ENCODE results near the gene CLEC4C. TPM values are rescaled to one million over a fixed set of nuclear protein-coding genes. Genes with fewer than 3 reads are reported as not detected.

CLEC4C gene
- total RNA-seq, 3 donors from 2014 or later (not counting 1 experiment from before 2014, with no cell fraction given) = 0.54 TPM; not detected in 2

DNA sequence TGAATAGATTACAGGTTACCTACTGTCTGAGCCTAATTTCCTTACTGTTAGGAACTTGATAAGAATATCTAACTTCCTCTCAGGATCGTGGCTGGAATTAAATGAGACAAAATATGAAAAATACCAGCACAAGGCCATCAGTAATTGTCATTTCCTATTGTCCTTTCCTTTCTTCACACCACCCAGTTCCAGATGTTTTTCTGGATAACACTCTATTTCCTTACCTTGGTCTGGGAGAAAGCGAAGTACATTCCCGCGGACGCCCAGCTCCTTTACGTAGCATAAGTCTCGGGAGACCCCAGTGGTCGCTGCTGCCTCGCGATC, 52.0 kb downstream of the CLEC4C start:
- H3K9me3 ChIP-seq (ENCODE audit: control insufficient read depth, insufficient read depth, low read length) = no peaks in the 10 kb centered on the region
- DNase-seq = no peak
- Mint-ChIP-seq H3K27ac (no peak overlapping the region), H3K4me3 (no peak overlapping the region), H3K4me1 (peaks cover 5 to 10% of the 10 kb centered on the region in 2 donors), H3K36me3 (no peaks in the 10 kb centered on the region), H3K27me3 (ENCODE audit: low read depth in 2 of 2) (peaks cover 16 to 21% of the 10 kb centered on the region in 2 donors), H3K9me3 (no peaks in the 10 kb centered on the region)
- H3K4me1 ChIP-seq (ENCODE audit: control insufficient read depth, insufficient read depth, low read length) = peaks cover 3% of the 10 kb centered on the region
- intact Hi-C loops (cut with micrococcal nuclease) = no loop called here
- H3K27ac ChIP-seq (ENCODE audit: low read length) = no peak overlapping the region
- 13% methylated on average over 9 of the region's 10 CpGs for whole genome bisulfite sequencing (ENCODE audit: insufficient coverage)
- no peaks in the 10 kb centered on the region for H3K36me3 ChIP-seq (ENCODE audit: control insufficient read depth, insufficient read depth, low read length)
- TF ChIP-seq, protein P1, sequence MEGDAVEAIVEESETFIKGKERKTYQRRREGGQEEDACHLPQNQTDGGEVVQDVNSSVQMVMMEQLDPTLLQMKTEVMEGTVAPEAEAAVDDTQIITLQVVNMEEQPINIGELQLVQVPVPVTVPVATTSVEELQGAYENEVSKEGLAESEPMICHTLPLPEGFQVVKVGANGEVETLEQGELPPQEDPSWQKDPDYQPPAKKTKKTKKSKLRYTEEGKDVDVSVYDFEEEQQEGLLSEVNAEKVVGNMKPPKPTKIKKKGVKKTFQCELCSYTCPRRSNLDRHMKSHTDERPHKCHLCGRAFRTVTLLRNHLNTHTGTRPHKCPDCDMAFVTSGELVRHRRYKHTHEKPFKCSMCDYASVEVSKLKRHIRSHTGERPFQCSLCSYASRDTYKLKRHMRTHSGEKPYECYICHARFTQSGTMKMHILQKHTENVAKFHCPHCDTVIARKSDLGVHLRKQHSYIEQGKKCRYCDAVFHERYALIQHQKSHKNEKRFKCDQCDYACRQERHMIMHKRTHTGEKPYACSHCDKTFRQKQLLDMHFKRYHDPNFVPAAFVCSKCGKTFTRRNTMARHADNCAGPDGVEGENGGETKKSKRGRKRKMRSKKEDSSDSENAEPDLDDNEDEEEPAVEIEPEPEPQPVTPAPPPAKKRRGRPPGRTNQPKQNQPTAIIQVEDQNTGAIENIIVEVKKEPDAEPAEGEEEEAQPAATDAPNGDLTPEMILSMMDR (IDR thresholded peaks at IDR 0.05) = no peak
- H3K4me3 ChIP-seq (ENCODE audit: low read length) = no peak overlapping the region
- ATAC-seq = no peak
- H3K27me3 ChIP-seq (ENCODE audit: control insufficient read depth, insufficient read depth, low read length) = peaks cover 3% of the 10 kb centered on the region

DNA sequence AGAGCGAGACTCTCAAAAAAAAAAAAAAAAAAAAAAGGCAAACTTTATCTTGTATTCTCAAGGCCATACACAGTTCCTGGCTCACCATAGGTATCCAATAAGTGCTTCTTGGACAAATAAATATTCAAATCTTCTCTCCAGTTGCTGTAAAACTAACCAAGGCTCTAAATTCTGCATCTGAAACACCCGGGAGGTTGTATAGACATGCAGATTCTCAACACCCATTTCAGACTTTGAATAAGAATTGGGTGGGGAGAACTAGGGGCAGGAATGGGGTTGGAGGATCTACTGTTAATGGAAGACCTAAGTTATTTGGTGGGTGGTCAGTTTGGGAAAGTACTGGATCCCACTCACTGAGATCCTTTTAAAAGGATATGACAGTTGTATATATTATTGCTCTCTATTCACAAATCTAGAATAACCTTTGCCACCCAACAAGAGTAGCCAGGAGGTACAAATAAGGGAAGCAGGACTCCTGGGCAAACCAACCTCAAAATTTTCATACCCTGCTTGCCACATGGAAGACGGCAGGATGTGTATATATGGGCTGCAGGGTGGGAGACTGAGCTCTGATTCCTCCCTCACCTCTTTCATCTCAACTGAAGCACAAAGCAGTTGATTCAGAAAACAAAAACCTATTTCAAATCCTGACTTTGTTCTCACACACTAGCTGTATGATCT, 52.5 kb downstream of the CLEC4C start:
- peaks cover 3% of the 10 kb centered on the region for H3K4me1 ChIP-seq (ENCODE audit: control insufficient read depth, insufficient read depth, low read length)
- intact Hi-C loops (cut with micrococcal nuclease) = no loop called here
- Mint-ChIP-seq H3K9me3 (no peaks in the 10 kb centered on the region), H3K4me3 (no peak overlapping the region), H3K27ac (no peak overlapping the region), H3K36me3 (no peaks in the 10 kb centered on the region), H3K27me3 (ENCODE audit: low read depth in 2 of 2) (peaks cover 16 to 21% of the 10 kb centered on the region in 2 donors), H3K4me1 (peaks cover 5 to 10% of the 10 kb centered on the region in 2 donors)
- TF ChIP-seq, protein P1 (IDR thresholded peaks at IDR 0.05) = no peak
- H3K36me3 ChIP-seq (ENCODE audit: control insufficient read depth, insufficient read depth, low read length) = no peaks in the 10 kb centered on the region
- DNase-seq (no peak), ATAC-seq (no peak)
- H3K9me3 ChIP-seq (ENCODE audit: control insufficient read depth, insufficient read depth, low read length) = no peaks in the 10 kb centered on the region
- WGBS (ENCODE audit: insufficient coverage) = 63% methylated on average over 3 of the region's 3 CpGs
- no peak overlapping the region for H3K4me3 ChIP-seq (ENCODE audit: low read length)
- H3K27ac ChIP-seq (ENCODE audit: low read length) = no peak overlapping the region
- peaks cover 3% of the 10 kb centered on the region for H3K27me3 ChIP-seq (ENCODE audit: control insufficient read depth, insufficient read depth, low read length)

DNA sequence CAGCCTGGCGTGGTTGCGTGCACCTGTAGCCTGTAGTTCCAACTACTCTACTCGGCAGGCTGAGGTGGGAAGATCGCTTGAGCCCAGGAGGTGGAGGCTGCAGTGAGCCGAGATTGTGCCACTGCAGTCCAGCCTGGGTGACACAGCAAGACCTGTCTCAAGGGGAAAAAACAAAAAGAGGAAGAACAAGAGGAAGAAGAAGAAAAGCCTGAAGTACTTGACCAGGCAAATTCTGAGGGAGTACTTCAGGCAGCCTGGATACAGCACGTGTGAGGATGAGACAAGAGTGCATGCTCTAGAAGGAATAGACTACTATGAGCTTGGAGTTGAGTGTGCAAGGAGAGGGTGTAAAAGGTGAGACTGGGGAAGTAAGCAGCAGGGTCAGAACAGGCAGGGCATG, 53.4 kb downstream of the CLEC4C start:
- Histone ChIP-seq H3K4me1 (ENCODE audit: control insufficient read depth, insufficient read depth, low read length) (peaks cover 3% of the 10 kb centered on the region), H3K27ac (ENCODE audit: low read length) (no peak overlapping the region), H3K4me3 (ENCODE audit: low read length) (no peak overlapping the region), H3K36me3 (ENCODE audit: control insufficient read depth, insufficient read depth, low read length) (no peaks in the 10 kb centered on the region), H3K9me3 (ENCODE audit: control insufficient read depth, insufficient read depth, low read length) (no peaks in the 10 kb centered on the region), H3K27me3 (ENCODE audit: control insufficient read depth, insufficient read depth, low read length) (peaks cover 3% of the 10 kb centered on the region)
- 29% methylated on average over 6 of the region's 6 CpGs for WGBS (ENCODE audit: insufficient coverage)
- no peaks in the 10 kb centered on the region for H3K9me3 Mint-ChIP-seq
- no peaks in the 10 kb centered on the region for H3K36me3 Mint-ChIP-seq
- no peak for ATAC-seq
- DNase-seq = no peak
- H3K4me1 Mint-ChIP-seq = peaks cover 5 to 10% of the 10 kb centered on the region in 2 donors
- TF ChIP-seq, protein P1 (IDR thresholded peaks at IDR 0.05) = no peak
- no peak overlapping the region for H3K27ac Mint-ChIP-seq
- intact Hi-C loops (cut with micrococcal nuclease) = no loop called here
- no peak overlapping the region for H3K4me3 Mint-ChIP-seq
- H3K27me3 Mint-ChIP-seq (ENCODE audit: low read depth in 2 of 2) = peaks cover 16 to 21% of the 10 kb centered on the region in 2 donors

DNA sequence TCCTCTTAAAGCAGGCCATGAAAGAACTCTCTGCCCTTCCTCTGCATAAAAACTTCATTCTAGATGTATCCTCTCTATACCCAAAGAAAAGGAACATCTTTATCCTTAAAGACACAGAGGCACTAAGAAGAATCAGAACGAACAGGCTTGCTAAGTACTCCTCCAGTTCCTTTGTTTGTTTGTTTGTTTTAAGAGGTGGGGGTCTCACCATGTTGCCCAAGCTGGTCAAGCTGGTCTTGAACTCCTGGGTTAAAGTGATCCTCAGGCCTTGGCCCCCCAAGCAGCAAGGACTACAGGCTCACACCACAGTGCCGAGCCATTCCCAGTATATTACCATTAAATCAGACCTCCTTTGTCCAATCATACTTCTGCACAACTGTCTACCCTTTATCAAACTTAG, 65.6 kb downstream of the CLEC4C start:
- Histone ChIP-seq H3K9me3 (ENCODE audit: control insufficient read depth, insufficient read depth, low read length) (no peaks in the 10 kb centered on the region), H3K36me3 (ENCODE audit: control insufficient read depth, insufficient read depth, low read length) (no peaks in the 10 kb centered on the region), H3K27ac (ENCODE audit: low read length) (no peak overlapping the region), H3K27me3 (ENCODE audit: control insufficient read depth, insufficient read depth, low read length) (no peaks in the 10 kb centered on the region), H3K4me3 (ENCODE audit: low read length) (no peak overlapping the region), H3K4me1 (ENCODE audit: control insufficient read depth, insufficient read depth, low read length) (no peaks in the 10 kb centered on the region)
- H3K4me3 Mint-ChIP-seq = no peak overlapping the region
- intact Hi-C loops (cut with micrococcal nuclease) = no loop called here
- H3K27ac Mint-ChIP-seq = no peak overlapping the region
- TF ChIP-seq, protein P1 (IDR thresholded peaks at IDR 0.05) = no peak
- DNase-seq (no peak), ATAC-seq (no peak)
- 78% methylated on average over 2 of the region's 2 CpGs for WGBS (ENCODE audit: insufficient coverage)
- H3K9me3 Mint-ChIP-seq = no peaks in the 10 kb centered on the region
- H3K27me3 Mint-ChIP-seq (ENCODE audit: low read depth in 2 of 2) = peaks cover 3 to 13% of the 10 kb centered on the region in 2 donors
- H3K36me3 Mint-ChIP-seq = no peaks in the 10 kb centered on the region
- H3K4me1 Mint-ChIP-seq = peaks cover 0 to 7% of the 10 kb centered on the region in 2 donors

All from natural killer cell (primary cell).